NCI-H446 treated with DMSO at 0.1 percent for 48 hours (cell line): Measurements from ENCODE around the gene EEF2KMT.
"Not testable (repeated sequence)": the region's sequence is repeated elsewhere in the genome, so short reads cannot be mapped to it uniquely, and the experiment has no call there.

ENCODE experiments used
- DNase-seq: peaks from one replicate; lab custom pipeline; 2025; lab: John Stamatoyannopoulos, UW

Gene EEF2KMT, protein sequence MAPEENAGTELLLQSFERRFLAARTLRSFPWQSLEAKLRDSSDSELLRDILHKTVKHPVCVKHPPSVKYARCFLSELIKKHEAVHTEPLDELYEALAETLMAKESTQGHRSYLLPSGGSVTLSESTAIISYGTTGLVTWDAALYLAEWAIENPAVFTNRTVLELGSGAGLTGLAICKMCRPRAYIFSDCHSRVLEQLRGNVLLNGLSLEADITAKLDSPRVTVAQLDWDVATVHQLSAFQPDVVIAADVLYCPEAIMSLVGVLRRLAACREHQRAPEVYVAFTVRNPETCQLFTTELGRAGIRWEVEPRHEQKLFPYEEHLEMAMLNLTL

DNA sequence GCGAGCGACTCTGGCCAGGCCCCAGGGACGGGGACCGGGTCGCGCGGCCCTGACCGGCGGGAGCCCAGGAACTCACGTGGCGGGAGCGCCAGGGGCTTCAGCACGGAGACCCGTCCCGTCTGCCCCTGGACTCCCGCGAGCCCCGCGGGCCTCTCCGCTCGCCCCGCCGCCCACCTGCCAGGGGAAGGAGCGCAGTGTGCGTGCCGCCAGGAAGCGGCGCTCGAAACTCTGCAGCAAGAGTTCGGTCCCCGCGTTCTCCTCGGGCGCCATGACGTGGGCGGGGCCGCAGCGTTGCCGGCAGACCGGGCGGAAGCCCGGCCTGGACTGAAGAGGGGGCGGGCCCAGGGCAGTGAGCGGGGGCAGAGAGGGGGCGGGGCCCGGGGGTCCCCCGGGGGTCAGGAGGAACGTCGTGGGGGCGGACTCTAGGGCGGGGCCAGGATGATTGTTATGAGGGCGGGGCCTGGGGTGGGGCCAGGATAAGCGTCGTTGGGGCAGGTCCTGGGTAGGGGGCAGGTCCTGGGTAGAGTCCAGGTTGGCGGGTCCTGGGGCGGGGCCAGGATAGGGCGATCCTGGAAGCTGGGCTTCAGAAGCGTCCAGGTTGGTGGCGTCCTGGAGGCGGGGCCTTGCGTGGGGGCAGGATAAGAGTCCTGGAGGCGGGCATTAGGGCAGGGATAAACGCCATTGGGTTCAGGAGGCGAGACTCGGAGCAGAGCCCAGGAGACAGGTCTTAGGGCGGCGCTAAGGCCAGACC, at the start of gene EEF2KMT:
EEF2KMT (minus strand) TSS at position 326 of the 751 bp plus-strand sequence; CDS start at position 270, 56 bp downstream.
- peak; percentile 98 for DNase-seq

- not testable (repeated sequence) for DNase-seq
These were observed 47.0 kb upstream of the EEF2KMT start for GRCh38 chr16:5144621-5144956.

DNA sequence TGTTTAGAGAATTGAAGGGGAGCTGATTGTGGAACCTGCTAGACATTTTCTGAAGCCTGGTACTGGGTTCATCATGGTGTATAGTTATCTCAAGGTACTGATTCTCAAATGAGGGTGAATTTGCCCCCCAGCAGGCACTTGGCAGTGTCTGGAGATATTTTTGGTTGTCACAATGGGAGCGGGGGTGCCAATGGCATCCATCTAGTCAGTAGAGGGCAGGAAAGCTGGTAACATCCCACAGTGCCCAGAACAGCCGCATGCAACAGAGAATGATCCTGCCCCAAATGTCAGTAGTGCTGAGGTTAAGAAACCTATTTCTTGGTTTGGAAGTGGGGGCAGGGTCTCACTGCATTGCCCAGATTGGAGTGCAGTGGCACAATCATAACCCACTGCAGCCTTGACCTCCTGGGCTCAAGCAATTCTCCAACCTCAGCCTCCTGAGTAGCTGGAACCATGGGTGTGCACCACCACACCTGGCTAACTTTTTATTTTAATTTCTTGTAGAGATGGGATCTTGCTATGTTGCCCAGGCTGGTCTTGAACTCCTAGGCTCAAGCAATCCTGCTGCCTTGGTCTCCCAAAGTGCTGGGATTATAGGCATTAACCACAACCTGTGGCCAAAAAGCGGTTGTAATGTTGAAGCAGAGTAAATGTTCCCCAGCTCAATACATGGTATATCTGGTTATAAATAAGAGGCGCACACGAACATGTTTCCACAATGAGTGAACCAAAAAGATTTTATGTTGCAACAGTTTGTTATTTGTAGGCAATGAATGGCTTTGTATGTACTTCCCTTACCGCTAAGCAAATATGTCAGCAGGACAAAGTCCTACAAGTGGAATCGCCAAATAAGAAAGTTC, 46.4 kb upstream of the EEF2KMT start:
- DNase-seq: no peak

GRCh38 chr16:5140151-5140550, 42.6 kb upstream of the EEF2KMT start:
- not testable (repeated sequence) for DNase-seq

DNA sequence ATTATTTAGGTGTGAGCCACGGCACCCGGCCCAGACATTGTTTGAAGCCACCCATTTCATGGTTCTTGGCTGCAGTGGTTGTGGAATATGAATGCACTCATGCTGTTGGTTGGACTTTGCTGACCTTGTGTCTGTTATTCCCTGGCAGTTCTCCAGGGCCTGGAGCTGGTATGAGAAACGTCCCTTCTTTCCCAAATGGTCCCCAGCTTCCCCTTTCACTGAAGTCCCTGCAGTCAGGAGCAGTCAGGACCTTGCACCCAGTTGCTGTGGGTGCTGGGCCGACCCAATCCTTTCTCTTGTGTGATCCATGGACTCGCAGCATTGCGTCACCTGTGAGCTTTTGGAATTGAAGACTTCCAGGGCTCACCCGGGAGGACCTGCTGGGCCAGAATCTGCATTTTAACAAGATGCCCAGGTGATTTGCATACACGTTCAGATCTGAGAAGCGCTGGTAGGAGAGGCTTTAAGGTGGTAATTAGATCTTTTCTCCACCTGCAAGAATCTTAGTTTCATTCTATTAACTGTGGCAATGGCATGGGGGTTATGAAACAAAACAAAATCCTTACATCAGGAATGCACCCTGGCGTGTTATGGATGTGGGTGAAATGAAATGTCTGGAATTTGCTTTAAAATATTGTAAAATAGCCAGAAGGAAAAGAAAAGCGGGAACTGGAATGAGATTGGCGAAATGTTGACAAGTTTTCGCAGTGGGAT, 37.3 kb upstream of the EEF2KMT start:
- DNase-seq: not testable (repeated sequence)

DNA sequence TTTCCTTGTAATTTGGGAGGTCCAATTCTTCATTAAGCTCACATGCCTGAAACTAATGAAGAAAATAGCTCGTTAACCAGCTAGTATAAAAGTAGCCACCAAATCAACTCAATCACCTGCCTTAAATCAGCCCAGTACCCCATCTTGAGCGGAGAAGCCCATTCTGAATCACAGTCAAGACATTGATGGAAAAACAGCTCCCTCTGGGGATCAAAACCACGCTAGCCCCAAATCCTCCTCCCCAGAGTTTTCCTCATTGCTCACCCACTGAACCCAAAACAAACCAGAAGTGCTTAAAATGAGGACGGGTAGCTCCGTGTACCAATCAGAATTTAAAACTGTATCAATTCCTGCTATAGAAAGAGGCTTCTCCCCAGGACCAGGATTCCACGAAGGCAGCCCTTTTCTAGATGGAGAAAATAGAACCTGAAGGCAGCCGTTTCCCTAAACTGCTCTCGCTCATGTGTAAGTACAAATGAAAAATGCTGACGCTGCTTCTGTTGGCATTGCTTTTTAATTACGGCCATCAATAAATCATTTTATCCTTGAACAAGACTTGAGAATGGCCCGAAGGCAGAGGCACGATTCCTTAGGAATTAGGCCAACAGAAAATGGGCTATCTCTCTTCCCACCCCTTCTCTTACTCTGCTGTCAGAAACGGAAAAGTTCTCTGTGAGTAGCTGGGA, 35.5 kb upstream of the EEF2KMT start:
- not testable (repeated sequence) for DNase-seq

DNA sequence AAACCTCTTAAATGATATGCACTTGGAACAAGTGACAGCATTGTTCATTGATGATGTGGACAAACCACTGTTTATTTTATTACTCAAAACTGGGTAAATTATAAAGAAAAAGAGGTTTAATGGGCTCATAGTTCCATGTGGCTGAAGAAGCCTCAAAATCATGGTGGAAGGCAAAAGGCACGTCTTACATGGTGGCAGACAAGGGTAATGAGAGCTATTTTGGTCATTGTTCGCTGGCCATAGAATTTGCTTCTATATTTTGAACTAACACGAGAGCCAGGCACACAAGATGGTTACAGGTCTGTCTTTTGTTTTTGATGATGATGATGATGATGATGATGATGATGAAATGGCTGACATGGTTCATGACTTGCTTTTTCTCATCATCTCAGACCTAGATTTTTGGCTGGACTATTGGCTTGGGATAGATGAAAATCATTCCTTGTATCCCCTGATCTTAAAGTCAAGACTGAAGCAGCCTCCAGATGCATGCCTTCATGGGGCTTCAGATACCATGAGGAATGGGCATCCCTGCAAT, 33.9 kb upstream of the EEF2KMT start:
- not testable (repeated sequence) for DNase-seq

GRCh38 chr16:5117300-5118087, 19.9 kb upstream of the EEF2KMT start:
- DNase-seq: peak; percentile 28

DNA sequence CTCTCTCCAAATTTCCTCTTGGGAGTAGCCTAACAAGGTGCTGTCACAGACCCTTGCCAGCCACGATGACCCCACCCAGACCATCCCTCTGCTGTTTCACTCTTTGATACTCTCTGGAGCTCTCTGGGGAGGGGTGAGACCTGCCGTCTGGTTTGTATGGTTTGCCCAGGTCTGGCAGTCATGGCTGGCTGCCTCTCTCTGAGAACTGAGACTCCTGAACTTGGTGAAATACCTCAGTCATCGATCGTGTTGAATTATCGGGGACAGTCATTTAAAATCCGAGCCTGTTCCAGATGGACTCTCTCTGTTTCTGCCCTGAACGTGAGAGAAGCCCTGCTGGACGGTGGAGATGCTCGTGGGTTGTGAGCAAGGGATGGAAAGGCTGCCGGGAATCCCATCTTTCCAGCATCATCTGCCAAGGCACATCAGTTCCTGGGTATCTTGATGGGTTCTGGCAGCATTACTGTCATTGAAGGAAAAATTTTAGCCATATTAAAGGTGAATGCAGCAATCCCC, 19.2 kb upstream of the EEF2KMT start:
- not testable (repeated sequence) for DNase-seq

DNA sequence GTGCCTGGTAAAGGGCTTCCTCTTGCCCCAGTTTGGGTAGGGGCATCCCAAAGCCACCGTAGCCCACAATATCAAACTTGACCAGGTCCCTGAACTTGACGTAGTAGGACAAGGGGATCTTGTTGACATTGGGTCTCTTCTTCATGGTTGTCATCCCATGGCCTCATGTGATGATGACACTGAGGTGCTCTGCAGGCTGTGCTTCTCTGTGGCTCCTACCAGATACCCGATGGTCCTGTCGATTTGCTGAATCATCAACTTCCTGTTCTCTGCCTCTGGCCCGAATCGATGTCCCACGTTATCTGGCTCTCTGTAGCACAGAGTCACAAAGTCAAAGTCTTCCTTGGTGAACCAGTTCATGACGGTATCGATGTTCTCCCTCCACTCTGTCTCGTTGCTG, 13.3 kb upstream of the EEF2KMT start:
- DNase-seq: not testable (repeated sequence)

DNA sequence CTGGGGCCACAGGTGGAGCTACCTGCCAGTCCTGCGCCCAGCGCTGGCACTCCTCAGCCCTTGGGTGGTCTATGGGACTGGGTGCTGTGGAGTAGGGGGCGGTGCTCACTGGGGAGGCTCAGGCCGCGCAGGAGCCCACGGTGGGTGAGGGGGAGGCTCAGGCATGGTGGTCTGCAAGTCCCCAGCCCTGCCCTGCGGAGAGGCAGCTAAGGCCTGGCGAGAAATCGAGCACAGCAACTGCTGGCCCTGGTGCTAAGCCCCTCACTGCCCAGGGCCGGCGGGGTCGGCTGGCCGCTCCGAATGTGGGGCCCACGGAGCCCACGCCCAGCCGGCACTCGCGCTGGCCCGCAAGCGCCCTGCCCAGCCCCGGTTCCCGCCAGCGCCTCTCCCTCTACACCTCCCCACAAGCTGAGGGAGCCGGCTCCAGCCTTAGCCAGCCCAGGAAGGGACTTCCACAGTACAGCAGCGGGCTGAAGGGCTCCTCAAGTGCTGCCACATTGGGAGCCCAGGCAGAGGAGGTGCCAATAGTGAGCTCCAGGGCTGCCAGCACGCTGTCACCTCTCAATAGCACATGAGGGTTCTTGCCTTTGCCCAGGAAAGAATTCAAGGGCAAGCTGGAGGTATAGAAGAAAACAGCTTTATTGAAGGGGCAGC, 11.0 kb upstream of the EEF2KMT start:
- no peak for DNase-seq

DNA sequence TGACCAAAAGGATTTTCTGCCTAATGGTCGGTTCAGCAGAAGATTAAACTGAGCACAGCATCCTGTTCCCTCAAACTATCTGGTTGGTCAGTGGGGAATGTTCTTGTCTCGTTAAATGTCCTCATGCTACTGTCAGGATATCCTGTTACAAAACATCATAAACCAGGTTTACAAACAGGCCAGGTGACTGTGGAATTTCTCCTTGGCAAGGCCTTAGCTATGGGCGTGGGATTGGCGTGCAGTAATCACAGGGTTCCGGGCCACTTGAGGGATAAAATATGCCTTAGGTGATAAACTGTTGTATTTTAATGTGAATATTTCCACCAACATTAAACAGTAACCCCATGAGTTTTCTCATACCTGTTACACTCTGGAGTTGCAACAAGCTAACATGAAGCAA, 7.4 kb upstream of the EEF2KMT start:
- not testable (repeated sequence) for DNase-seq

GRCh38 chr16:5103296-5104032, 5.9 kb upstream of the EEF2KMT start:
- DNase-seq: not testable (repeated sequence)

- DNase-seq: not testable (repeated sequence)
These were observed 1.6 kb upstream of the EEF2KMT start for GRCh38 chr16:5099174-5099573.

DNA sequence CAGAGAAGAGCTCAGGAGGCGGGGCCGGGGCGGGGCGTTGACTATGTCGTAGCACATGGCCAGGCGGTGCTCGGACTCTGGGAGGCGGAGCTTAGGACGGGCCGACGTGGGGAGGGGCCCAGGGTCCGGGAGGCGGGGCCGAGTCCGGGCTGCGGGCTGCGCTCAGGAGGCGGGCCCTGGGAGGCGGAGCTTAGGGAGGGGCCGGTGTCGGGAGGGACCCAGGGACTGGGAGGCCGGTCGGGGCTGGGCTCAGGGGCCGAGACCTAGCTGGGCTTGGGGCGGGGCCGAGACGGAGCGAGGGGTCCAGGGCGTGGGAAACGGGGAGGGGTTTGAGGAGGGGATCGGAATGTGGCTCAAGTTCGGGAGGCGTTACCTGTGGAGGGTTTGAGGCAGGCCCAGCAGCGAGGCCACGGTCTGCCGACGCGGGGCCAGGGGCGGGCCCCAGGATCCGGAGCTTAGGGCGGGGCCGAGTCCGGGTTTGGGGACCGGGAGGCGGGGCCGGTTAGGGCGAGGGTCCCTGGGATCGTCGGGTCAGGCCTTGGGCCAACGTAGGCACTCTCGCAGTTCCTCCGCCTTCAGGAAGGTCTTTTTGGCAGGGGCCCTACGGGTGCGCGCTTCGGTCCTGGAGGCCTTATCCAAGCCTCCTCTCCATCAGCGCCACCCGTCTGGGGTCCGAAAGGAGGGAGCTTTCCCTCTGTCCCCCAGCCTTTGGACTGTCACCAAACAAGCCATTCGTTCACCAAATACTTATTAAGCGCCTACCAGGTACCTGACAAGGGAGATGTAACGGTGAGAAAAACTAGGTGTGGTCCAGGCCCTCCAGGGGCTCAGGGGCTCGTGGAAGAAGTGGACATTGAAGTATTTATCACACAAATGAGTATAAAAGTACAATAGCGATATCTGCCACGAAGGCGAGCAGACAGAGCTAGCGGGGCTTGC, 895 bp upstream of the EEF2KMT start:
- DNase-seq: peak; percentile 1

- not testable (repeated sequence) for DNase-seq
These were observed 530 bp downstream of the EEF2KMT start for GRCh38 chr16:5097061-5097469.

DNA sequence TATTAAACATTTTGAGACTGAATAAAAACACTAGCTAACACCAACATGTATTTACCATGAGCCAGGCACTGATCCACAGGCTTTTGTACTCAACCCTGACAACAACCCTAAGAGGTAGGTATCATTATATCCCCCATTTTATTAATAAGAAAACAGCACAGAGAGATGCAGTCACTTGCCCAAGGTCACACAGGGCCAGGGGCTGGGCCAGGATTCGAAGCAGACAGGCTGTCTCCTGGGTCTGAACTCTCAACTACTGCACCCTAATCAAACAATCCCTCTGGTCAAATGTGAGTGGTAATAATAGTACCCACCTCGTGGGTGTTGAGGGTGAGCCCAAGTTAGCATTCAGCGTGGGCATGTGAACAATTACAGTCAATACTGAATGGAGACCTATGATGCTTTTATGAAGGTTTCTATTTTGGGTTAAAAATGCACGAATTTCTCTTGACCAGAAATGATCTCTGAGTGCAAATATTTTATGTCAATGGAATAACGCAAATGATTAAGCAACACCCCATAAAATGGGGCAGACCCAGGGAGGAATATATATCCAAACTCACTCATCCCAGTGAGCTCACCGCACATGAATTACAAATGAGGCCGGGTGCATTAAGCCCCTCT, 1.0 kb downstream of the EEF2KMT start:
- DNase-seq: not testable (repeated sequence)
